ENCODE data around the gene MAP2K3.
"Not testable (repeated sequence)": the region's sequence is repeated elsewhere in the genome, so short reads cannot be mapped to it uniquely, and the experiment has no call there.

MAP2K3 gene

GRCh38 chr17:21323257-21324111 lies 39.0 kb downstream of the MAP2K3 start:
- not testable (repeated sequence) for DNase-seq (ENCODE audit: low read depth); H3K4me3 ChIP-seq (ENCODE audit: low read depth, low read length)

DNA sequence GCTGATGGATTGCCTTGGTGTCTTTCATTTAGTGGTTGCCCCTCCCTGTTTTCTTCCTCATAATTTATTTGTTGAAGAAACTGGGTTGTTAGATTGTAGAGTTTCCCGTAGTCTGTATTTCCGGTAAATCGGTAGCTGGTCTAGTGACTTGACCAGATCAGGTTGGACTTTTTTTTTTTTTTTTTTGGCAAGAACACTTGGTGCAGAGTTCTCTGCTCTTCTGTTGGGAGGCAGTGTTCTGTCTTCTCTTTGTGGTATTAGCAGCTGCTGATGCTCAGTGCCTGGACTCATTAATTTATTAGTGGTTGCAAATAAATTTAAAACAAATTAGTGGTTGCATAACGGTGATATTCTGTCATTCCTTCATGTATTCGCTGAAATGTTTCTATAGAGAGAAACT lies 40.2 kb downstream of the MAP2K3 start:
- H3K4me3 ChIP-seq (ENCODE audit: low read depth, low read length); DNase-seq (ENCODE audit: low read depth): not testable (repeated sequence)

GRCh38 chr17:21327921-21328320 lies 43.4 kb downstream of the MAP2K3 start:
- H3K4me3 ChIP-seq (ENCODE audit: low read depth, low read length); DNase-seq (ENCODE audit: low read depth): not testable (repeated sequence)

GRCh38 chr17:21328778-21329177 lies 44.3 kb downstream of the MAP2K3 start:
- DNase-seq (ENCODE audit: low read depth); H3K4me3 ChIP-seq (ENCODE audit: low read depth, low read length): not testable (repeated sequence)

DNA sequence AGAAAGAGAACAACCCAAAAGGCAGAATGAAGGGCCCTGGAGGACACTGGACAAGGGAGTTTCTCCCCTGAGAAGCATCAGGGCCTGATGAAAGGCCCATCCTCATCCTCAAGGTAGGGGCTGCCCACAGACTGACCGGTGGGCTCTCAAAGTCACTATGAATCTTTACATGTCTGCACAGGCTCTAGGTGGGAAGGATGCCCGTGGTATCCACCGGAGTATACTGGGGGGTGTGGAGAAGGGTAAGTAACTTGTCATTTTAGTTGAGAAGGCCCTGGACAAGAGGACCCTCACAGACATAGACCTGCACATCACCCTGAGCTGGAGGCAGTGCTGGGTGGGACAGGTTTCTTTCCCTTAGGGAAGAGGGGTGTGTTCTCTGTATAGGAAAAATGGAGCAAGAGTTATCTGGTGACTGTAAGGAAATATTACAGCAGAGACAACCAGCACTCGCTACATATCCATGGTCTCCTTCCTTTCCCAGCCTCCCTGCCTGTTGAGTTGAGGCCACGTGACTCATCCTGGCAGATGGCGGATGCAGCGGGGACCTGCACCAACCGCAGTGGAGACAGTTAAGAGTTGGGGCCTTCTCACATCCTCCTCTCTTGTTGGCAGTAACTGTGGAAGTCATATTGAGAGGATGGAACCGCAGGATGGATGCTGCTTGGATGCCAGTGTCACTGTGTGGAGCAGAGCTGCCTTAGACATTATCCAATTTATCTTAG lies 46.1 kb downstream of the MAP2K3 start:
- no peak for DNase-seq (ENCODE audit: low read depth)
- TF ChIP-seq CTCF (IDR thresholded peaks at IDR 0.05; ENCODE audit: low read depth, low read length, missing control alignments): no peak
- H3K4me3 ChIP-seq (ENCODE audit: low read depth, low read length): no peak overlapping the region

DNA sequence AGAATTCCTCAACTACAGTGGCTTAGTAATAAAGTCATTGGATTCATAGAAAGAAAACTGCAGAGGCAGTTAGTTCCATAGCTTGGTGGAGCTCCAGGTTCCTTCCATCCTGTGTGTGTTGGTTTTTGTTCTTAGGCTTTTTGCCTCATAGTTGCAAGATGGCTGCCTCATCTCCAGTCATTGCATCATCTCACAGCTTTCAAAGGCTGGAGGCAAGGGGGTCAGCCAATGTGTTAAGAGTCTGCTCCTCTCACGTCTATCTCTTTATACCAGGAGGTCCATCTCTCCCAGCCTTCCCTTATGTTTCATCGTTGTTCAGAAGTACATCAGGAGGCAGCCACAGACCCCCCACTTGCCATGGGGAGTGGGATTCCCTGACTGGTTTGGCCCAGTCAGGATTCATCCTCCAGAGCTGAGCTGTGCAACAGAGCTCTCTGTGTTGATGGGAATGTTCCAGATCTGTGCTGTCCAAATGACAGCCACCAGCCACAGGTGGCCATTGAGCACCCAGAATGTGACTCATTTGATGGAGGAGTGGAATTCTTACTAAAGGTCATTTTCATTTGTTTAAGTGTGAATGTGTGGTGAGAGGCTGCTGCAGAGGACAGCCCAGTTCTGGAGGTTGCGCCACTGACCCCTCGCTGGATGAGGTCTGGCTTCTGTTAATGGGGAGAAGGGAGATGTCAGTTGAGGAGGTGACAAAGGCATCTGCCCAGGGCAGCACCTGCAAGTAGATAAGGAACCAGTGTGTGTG lies 52.2 kb downstream of the MAP2K3 start:
- H3K4me3 ChIP-seq (ENCODE audit: low read depth, low read length); DNase-seq (ENCODE audit: low read depth): not testable (repeated sequence)

DNA sequence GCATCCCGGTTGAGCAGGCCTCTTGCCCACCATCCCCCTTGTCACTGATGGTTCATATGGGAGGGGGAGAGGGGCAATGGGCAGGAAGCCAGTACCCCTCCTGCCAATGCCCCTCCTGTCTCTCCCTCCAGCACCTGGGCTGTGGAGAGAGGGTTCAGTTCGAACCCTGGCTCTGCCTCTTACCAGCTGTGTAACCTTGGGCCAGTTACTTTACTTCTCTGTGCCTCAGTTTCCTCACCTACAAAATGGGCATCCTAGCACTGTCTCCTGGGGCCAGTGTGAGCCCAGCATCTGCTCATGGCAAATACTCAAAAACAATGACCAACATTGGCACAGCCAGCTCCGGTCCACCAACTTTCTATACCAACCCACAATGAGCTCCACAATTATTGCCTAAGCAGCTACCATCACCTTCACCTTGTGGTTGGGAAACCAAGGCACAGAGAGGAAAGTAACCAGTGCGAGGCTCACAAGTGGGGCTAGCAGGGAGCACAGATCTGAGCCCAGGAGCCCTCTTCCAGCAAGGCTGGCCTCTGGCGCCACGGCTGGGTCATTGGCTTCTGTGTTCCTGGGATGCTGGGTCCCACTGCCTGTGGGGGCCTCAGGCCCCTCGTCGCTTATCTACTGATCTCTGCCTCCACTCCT lies 53.6 kb downstream of the MAP2K3 start:
- H3K4me3 ChIP-seq (ENCODE audit: low read depth, low read length); DNase-seq (ENCODE audit: low read depth): not testable (repeated sequence)

GRCh38 chr17:21339011-21339410 lies 54.5 kb downstream of the MAP2K3 start:
- no peak for TF ChIP-seq CTCF (IDR thresholded peaks at IDR 0.05; ENCODE audit: low read depth, low read length, missing control alignments)
- DNase-seq (ENCODE audit: low read depth): no peak
- H3K4me3 ChIP-seq (ENCODE audit: low read depth, low read length): no peak overlapping the region

DNA sequence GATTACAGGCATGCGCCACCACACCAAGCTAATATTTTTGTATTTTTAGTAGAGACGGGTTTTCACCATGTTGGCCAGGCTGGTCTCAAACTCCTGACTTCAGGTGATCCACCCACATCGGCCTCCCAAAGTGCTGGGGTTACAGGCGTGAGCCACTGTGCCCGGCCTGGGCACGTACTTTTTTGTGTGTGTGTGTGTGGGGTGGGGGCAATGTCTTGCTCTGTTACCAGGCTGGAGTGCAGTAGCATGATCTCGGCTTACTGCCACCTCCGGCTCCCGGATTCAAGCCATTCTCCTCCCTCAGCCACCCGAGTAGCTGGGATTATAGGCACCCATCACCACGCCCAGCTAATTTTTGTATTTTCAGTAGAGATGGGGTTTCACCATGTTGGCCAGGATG lies 55.1 kb downstream of the MAP2K3 start:
- not testable (repeated sequence) for DNase-seq (ENCODE audit: low read depth); H3K4me3 ChIP-seq (ENCODE audit: low read depth, low read length)

GRCh38 chr17:21340407-21340806 lies 55.9 kb downstream of the MAP2K3 start:
- not testable (repeated sequence) for DNase-seq (ENCODE audit: low read depth); H3K4me3 ChIP-seq (ENCODE audit: low read depth, low read length)

- DNase-seq (ENCODE audit: low read depth); H3K4me3 ChIP-seq (ENCODE audit: low read depth, low read length): not testable (repeated sequence)
Measured at GRCh38 chr17:21341279-21341678, 56.8 kb downstream of the MAP2K3 start.

DNA sequence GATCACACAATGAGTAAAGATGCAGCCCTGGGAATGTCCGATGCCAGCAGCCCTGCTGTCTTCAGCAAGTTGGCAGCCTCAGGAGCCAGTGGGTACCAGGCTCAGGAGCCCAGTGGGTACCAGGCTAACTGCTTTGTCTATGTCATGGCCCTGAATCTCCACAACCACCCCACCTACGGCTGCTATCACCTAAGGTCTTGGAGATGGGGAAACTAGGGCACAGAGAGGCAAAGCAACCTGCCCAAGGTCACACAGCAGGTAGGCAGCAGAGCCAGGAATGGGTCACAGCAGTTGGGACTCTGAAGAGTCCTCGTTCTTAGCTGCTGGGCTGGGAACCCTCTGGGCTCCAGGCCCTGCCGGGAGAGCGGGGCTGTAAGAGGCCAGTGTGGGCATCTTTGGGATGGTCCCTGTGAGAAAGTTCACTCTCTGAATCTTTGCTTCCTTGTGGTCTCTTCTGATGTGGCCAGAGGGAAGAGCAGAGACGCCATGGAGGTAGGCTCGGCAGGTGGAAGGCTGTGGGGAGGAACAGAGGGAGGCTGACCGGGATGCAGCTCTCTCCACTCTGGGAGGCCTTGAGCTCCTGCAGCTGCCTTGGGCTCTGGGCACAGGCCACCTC lies 57.5 kb downstream of the MAP2K3 start:
- H3K4me3 ChIP-seq (ENCODE audit: low read depth, low read length); DNase-seq (ENCODE audit: low read depth): not testable (repeated sequence)

- not testable (repeated sequence) for H3K4me3 ChIP-seq (ENCODE audit: low read depth, low read length); DNase-seq (ENCODE audit: low read depth)
Measured at GRCh38 chr17:21343061-21343949, 58.8 kb downstream of the MAP2K3 start.

DNA sequence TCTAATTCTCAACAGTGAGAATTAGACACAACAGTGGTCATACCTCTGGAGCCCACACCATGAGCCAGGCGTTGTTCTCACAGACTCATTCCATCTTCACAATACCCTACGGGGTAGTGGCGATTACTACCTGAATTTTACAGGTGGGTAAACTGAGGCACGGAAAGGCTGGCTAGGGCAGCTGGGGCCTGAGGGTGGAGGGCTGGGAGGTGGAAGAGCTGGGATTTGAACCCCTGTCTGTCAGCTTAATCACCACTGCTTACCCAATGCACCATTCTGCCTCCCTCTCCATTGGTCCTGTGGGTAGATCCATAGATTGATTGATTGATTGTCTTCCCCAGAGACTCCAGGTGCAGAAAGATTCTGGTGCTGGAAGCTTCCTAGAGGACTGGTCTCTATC lies 60.3 kb downstream of the MAP2K3 start:
- not testable (repeated sequence) for DNase-seq (ENCODE audit: low read depth); H3K4me3 ChIP-seq (ENCODE audit: low read depth, low read length)

Data from GM12864 (cell line).